ENCODE data around the gene UVRAG. TPM values are rescaled to one million over a fixed set of nuclear protein-coding genes. Genes with fewer than 3 reads are reported as not detected.

The UVRAG gene
- total RNA-seq, 3 donors from 2014 or later (not counting 1 experiment from before 2014, with no cell fraction given), result 39.9 to 52.5 (median 41.4) TPM

- Histone ChIP-seq H3K4me3 (ENCODE audit: low read length) (peak overlapping the region; percentile 32), H3K27me3 (ENCODE audit: control insufficient read depth, insufficient read depth, low read length) (peaks cover 12% of the 10 kb centered on the region), H3K36me3 (ENCODE audit: control insufficient read depth, insufficient read depth, low read length) (no peaks in the 10 kb centered on the region), H3K27ac (ENCODE audit: low read length) (no peak overlapping the region), H3K9me3 (ENCODE audit: control insufficient read depth, insufficient read depth, low read length) (no peaks in the 10 kb centered on the region), H3K4me1 (ENCODE audit: control insufficient read depth, insufficient read depth, low read length) (peaks cover 21% of the 10 kb centered on the region)
- Mint-ChIP-seq H3K27ac (peak overlapping the region in 1 of 2 donors; percentile 91), H3K4me3 (peak overlapping the region; percentile 73), H3K36me3 (no peaks in the 10 kb centered on the region), H3K4me1 (peaks cover 14 to 16% of the 10 kb centered on the region in 2 donors), H3K9me3 (no peaks in the 10 kb centered on the region), H3K27me3 (ENCODE audit: low read depth in 2 of 2) (peaks cover 36 to 39% of the 10 kb centered on the region in 2 donors)
- DNase-seq (no peak), ATAC-seq (no peak)
- TF ChIP-seq CTCF (IDR thresholded peaks at IDR 0.05), result no peak
- WGBS (ENCODE audit: insufficient coverage), result 56% methylated on average over 1 of the region's 1 CpG
- intact Hi-C loops (cut with micrococcal nuclease), result no loop called here
Measured at GRCh38 chr11:75767793-75768111, 47.3 kb upstream of the UVRAG start.

- peaks cover 26% of the 10 kb centered on the region for H3K4me1 ChIP-seq (ENCODE audit: control insufficient read depth, insufficient read depth, low read length)
- intact Hi-C loops (cut with micrococcal nuclease), result no loop called here
Measured at GRCh38 chr11:75768112-75768908, 46.7 kb upstream of the UVRAG start, which contains the start of gene DGAT2. TSS of gene DGAT2 (plus strand) at chr11:75768778. CDS start at chr11:75768992, 214 bp downstream.

GRCh38 chr11:75768909-75769771 is 45.9 kb upstream of the UVRAG start:
- no peak overlapping the region for H3K27ac ChIP-seq (ENCODE audit: low read length)
- peaks cover 34% of the 10 kb centered on the region for H3K4me1 ChIP-seq (ENCODE audit: control insufficient read depth, insufficient read depth, low read length)
- peak overlapping the region; percentile 31 for H3K4me3 ChIP-seq (ENCODE audit: low read length)
- peaks cover 36 to 39% of the 10 kb centered on the region in 2 donors for H3K27me3 Mint-ChIP-seq (ENCODE audit: low read depth in 2 of 2)
- no peaks in the 10 kb centered on the region for H3K36me3 ChIP-seq (ENCODE audit: control insufficient read depth, insufficient read depth, low read length)
- WGBS (ENCODE audit: insufficient coverage), result 25% methylated on average over 39 of the region's 46 CpGs
- peak overlapping the region; percentile 40 for H3K4me3 Mint-ChIP-seq
- H3K27me3 ChIP-seq (ENCODE audit: control insufficient read depth, insufficient read depth, low read length), result peaks cover 12% of the 10 kb centered on the region
- no peaks in the 10 kb centered on the region for H3K9me3 Mint-ChIP-seq
- intact Hi-C loops (cut with micrococcal nuclease), result no loop called here
- TF ChIP-seq CTCF (IDR thresholded peaks at IDR 0.05), result no peak
- peaks cover 16 to 19% of the 10 kb centered on the region in 2 donors for H3K4me1 Mint-ChIP-seq
- peak overlapping the region; percentile 24 to 91 for H3K27ac Mint-ChIP-seq
- peak in 1 of 2 donors; percentile 18 for DNase-seq
- H3K9me3 ChIP-seq (ENCODE audit: control insufficient read depth, insufficient read depth, low read length), result no peaks in the 10 kb centered on the region
- no peak for ATAC-seq
- no peaks in the 10 kb centered on the region for H3K36me3 Mint-ChIP-seq

More at GRCh38 chr11:75768112-75768908, 46.7 kb upstream of the UVRAG start, which contains the start of gene DGAT2:
- Mint-ChIP-seq H3K9me3 (no peaks in the 10 kb centered on the region), H3K27ac (peak within 1 kb of the TSS; percentile 24 to 91), H3K4me3 (peak within 1 kb of the TSS; percentile 73), H3K4me1 (peaks cover 14 to 16% of the 10 kb centered on the region in 2 donors), H3K36me3 (no peaks in the 10 kb centered on the region), H3K27me3 (ENCODE audit: low read depth in 2 of 2) (peaks cover 36 to 39% of the 10 kb centered on the region in 2 donors)
- no peaks in the 10 kb centered on the region for H3K9me3 ChIP-seq (ENCODE audit: control insufficient read depth, insufficient read depth, low read length)
- DNase-seq, result peak; percentile 71 to 80
- H3K36me3 ChIP-seq (ENCODE audit: control insufficient read depth, insufficient read depth, low read length), result no peaks in the 10 kb centered on the region
- TF ChIP-seq CTCF (IDR thresholded peaks at IDR 0.05), result no peak
- peaks cover 12% of the 10 kb centered on the region for H3K27me3 ChIP-seq (ENCODE audit: control insufficient read depth, insufficient read depth, low read length)
- H3K4me3 ChIP-seq (ENCODE audit: low read length), result peak within 1 kb of the TSS; percentile 32
- peak within 1 kb of the TSS; percentile 33 for H3K27ac ChIP-seq (ENCODE audit: low read length)
- ATAC-seq, result peak; percentile 91 to 92 (median 92)
- 3% methylated on average over 66 of the region's 66 CpGs for WGBS (ENCODE audit: insufficient coverage)

All from natural killer cell (primary cell).